ENCODE data around the gene ETS2.

Gene ETS2

DNA sequence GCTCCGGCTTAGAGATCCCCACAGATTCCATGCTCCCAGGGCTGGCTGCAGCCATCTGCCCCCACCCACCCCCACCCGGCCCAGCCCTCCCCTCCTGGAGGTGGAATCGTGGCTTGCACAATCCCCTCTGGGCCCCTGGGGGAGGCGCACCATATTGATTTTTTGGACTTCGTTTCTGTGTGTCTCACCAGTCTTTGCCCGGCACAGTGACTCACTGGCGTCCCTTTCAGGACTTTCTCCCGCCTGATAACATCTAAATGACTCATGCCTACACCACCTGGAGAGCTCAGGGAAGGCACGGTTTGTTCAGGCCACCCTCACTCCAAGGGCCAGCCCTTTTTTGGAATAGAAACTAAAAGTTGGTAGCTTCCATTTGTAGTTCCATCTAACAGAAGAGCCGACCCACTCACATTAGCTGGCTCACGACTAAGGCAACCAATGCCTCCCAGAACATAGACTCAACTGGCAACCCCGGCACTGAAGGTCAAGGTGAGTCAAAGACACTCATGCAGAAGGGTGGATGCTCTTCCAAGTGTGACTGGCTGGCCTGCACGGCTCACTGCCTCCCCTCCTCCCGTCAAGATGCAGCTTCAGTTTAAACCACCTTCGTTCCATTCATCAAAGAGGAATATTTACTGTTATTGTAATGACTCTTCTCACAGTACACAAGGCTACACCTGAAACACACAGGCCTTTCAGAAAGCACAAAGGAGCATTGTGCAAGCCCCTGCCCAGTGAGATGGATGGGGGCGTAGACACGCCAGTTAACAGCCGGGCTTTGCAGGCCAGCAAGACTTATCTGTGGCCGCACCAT is 18.1 kb upstream of the ETS2 start:
- peak; percentile 92 for ATAC-seq
- TF ChIP-seq PPARA (CRISPR knock-in tag; IDR thresholded peaks at IDR 0.05; ENCODE audit: borderline replicate concordance): no peak
- no peak for TF ChIP-seq ZNF70 (CRISPR knock-in tag; IDR thresholded peaks at IDR 0.05)
- TF ChIP-seq ARNTL (CRISPR knock-in tag; IDR thresholded peaks at IDR 0.05; ENCODE audit: borderline replicate concordance, low read depth): no peak
- no peak for TF ChIP-seq RARB (CRISPR knock-in tag; IDR thresholded peaks at IDR 0.05)
- TF ChIP-seq CSDC2 (CRISPR knock-in tag; IDR thresholded peaks at IDR 0.05): no peak
- TF ChIP-seq, protein P1, sequence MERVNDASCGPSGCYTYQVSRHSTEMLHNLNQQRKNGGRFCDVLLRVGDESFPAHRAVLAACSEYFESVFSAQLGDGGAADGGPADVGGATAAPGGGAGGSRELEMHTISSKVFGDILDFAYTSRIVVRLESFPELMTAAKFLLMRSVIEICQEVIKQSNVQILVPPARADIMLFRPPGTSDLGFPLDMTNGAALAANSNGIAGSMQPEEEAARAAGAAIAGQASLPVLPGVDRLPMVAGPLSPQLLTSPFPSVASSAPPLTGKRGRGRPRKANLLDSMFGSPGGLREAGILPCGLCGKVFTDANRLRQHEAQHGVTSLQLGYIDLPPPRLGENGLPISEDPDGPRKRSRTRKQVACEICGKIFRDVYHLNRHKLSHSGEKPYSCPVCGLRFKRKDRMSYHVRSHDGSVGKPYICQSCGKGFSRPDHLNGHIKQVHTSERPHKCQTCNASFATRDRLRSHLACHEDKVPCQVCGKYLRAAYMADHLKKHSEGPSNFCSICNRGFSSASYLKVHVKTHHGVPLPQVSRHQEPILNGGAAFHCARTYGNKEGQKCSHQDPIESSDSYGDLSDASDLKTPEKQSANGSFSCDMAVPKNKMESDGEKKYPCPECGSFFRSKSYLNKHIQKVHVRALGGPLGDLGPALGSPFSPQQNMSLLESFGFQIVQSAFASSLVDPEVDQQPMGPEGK (CRISPR knock-in tag; IDR thresholded peaks at IDR 0.05; ENCODE audit: borderline replicate concordance): no peak
- TF ChIP-seq, protein P2, sequence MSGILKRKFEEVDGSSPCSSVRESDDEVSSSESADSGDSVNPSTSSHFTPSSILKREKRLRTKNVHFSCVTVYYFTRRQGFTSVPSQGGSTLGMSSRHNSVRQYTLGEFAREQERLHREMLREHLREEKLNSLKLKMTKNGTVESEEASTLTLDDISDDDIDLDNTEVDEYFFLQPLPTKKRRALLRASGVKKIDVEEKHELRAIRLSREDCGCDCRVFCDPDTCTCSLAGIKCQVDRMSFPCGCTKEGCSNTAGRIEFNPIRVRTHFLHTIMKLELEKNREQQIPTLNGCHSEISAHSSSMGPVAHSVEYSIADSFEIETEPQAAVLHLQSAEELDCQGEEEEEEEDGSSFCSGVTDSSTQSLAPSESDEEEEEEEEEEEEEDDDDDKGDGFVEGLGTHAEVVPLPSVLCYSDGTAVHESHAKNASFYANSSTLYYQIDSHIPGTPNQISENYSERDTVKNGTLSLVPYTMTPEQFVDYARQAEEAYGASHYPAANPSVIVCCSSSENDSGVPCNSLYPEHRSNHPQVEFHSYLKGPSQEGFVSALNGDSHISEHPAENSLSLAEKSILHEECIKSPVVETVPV (CRISPR knock-in tag; IDR thresholded peaks at IDR 0.05): no peak
- no peak for TF ChIP-seq TCF4 (CRISPR knock-in tag; IDR thresholded peaks at IDR 0.05; ENCODE audit: borderline replicate concordance)

DNA sequence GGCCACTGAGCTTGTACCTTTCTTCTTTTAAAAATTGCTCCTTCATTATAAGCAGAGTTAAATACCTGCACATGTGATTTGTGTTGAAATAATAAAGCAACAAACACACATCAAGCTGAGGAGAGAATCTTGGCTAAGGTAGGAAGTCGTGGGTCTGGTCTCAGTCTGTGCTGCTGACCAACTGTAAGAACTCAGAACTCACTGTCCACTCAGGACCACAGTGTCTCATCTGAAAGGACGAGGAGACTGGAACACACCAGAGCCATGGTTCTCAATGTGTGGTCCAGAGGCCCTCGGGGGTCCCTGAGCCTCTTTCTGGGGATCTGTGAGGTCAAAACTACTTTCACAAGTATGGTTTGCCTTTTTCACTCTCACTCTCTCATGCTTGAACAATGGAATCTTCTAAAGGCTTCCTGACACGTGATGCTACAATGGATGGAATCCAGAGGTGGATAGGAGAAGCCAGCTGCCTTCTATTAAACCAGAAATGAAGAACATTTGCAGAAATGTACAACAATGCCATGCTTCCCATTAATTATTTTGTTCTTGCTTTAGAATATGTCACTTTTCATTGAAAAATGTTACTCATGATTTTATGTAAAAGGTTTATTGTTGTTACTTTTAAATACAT is 17.3 kb upstream of the ETS2 start:
- TF ChIP-seq ZFP3 (CRISPR knock-in tag; IDR thresholded peaks at IDR 0.05) (no peak), ESRRG (CRISPR knock-in tag; IDR thresholded peaks at IDR 0.05) (no peak)
- TF ChIP-seq, protein P2 (CRISPR knock-in tag; IDR thresholded peaks at IDR 0.05): no peak
- peak; percentile 51 for ATAC-seq

DNA sequence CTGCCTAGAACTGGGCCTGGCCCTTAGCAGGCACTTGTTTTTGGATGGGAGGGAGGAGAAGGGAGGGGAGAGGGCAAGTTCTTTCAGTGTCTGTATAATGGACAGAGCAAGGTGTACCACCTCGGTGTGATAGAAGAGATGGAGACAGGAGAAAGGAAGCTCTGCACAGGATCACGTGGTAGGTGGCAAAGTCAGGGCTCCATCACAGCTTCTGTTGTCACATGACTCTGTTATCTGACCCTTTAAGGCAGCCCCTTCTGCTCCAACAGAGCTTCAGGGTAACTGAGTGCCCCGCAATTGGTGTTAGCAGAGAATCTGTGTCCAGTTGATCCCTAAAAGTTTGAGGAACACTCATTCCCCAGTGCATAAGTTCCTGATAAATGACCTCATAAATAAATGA is 16.5 kb upstream of the ETS2 start:
- TF ChIP-seq TCF4 (CRISPR knock-in tag; IDR thresholded peaks at IDR 0.05; ENCODE audit: borderline replicate concordance) (no peak), ARNTL (CRISPR knock-in tag; IDR thresholded peaks at IDR 0.05; ENCODE audit: borderline replicate concordance, low read depth) (no peak), RARB (CRISPR knock-in tag; IDR thresholded peaks at IDR 0.05) (no peak), TOX (CRISPR knock-in tag; IDR thresholded peaks at IDR 0.05; ENCODE audit: borderline replicate concordance) (no peak), SNAI2 (CRISPR knock-in tag; IDR thresholded peaks at IDR 0.05) (no peak)
- TF ChIP-seq, protein P3, sequence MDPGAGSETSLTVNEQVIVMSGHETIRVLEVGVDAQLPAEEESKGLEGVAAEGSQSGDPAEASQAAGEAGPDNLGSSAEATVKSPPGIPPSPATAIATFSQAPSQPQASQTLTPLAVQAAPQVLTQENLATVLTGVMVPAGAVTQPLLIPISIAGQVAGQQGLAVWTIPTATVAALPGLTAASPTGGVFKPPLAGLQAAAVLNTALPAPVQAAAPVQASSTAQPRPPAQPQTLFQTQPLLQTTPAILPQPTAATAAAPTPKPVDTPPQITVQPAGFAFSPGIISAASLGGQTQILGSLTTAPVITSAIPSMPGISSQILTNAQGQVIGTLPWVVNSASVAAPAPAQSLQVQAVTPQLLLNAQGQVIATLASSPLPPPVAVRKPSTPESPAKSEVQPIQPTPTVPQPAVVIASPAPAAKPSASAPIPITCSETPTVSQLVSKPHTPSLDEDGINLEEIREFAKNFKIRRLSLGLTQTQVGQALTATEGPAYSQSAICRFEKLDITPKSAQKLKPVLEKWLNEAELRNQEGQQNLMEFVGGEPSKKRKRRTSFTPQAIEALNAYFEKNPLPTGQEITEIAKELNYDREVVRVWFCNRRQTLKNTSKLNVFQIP (CRISPR knock-in tag; IDR thresholded peaks at IDR 0.05; ENCODE audit: borderline replicate concordance, low read depth): no peak
- TF ChIP-seq, protein P4, sequence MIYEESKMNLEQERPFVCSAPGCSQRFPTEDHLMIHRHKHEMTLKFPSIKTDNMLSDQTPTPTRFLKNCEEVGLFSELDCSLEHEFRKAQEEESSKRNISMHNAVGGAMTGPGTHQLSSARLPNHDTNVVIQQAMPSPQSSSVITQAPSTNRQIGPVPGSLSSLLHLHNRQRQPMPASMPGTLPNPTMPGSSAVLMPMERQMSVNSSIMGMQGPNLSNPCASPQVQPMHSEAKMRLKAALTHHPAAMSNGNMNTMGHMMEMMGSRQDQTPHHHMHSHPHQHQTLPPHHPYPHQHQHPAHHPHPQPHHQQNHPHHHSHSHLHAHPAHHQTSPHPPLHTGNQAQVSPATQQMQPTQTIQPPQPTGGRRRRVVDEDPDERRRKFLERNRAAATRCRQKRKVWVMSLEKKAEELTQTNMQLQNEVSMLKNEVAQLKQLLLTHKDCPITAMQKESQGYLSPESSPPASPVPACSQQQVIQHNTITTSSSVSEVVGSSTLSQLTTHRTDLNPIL (CRISPR knock-in tag; IDR thresholded peaks at IDR 0.05; ENCODE audit: low read depth): no peak
- TF ChIP-seq, protein P1 (CRISPR knock-in tag; IDR thresholded peaks at IDR 0.05; ENCODE audit: borderline replicate concordance): no peak
- TF ChIP-seq, protein P5, sequence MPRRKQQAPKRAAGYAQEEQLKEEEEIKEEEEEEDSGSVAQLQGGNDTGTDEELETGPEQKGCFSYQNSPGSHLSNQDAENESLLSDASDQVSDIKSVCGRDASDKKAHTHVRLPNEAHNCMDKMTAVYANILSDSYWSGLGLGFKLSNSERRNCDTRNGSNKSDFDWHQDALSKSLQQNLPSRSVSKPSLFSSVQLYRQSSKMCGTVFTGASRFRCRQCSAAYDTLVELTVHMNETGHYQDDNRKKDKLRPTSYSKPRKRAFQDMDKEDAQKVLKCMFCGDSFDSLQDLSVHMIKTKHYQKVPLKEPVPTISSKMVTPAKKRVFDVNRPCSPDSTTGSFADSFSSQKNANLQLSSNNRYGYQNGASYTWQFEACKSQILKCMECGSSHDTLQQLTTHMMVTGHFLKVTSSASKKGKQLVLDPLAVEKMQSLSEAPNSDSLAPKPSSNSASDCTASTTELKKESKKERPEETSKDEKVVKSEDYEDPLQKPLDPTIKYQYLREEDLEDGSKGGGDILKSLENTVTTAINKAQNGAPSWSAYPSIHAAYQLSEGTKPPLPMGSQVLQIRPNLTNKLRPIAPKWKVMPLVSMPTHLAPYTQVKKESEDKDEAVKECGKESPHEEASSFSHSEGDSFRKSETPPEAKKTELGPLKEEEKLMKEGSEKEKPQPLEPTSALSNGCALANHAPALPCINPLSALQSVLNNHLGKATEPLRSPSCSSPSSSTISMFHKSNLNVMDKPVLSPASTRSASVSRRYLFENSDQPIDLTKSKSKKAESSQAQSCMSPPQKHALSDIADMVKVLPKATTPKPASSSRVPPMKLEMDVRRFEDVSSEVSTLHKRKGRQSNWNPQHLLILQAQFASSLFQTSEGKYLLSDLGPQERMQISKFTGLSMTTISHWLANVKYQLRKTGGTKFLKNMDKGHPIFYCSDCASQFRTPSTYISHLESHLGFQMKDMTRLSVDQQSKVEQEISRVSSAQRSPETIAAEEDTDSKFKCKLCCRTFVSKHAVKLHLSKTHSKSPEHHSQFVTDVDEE (CRISPR knock-in tag; IDR thresholded peaks at IDR 0.05): no peak
- ATAC-seq: no peak

All from SK-N-SH treated with all-trans-retinoic acid at 6 μM for 48 hours (cell line).